A673 (cell line): ENCODE data around the gene LDB1. TPM values are rescaled to one million over a fixed set of nuclear protein-coding genes. Genes with fewer than 3 reads are reported as not detected.

Experiments
- BruUV-seq: library from RNA; stranded (reverse); fragments of 400-500 nt; replicated peaks from 2 replicates; lab custom pipeline; 2021; lab: Mats Ljungman, UMichigan
- CTCF ChIA-PET: fragments of 300-600 bp; sonication (Branson Sonifier 250); formaldehyde crosslinking; loops from one replicate; lab custom pipeline; 2022; ENCODE audit warnings: antibody characterized with exemption; lab: Charles Lee
- POLR2A ChIA-PET: fragments of 300-600 bp; sonication (Branson Sonifier 250); formaldehyde crosslinking; loops from one replicate; lab custom pipeline; 2022; ENCODE audit warnings: antibody characterized with exemption; ENCODE audit not compliant: low non-redundant PET; lab: Charles Lee
- DNase-seq: peaks from one replicate; pipeline ENCODE4 v3.0.0-alpha.2; 2015; ENCODE audit warnings: low spot score
- H3K27ac ChIP-seq: fragments of 200-600 bp; sonication (generic); 2 replicates; pipeline ENCODE4 v1.5.1; 2016; ENCODE audit warnings: mixed run types, low read depth, mild to moderate bottlenecking, mixed read lengths, antibody characterized with exemption, low read length; ENCODE audit not compliant: poor library complexity, severe bottlenecking
- H3K27me3 ChIP-seq: fragments of 200-600 bp; sonication (generic); replicated peaks from 2 replicates; pipeline ENCODE4 v1.6.1; 2017; ENCODE audit warnings: mixed run types, low read depth, mild to moderate bottlenecking, mixed read lengths, antibody characterized with exemption, low read length; ENCODE audit not compliant: insufficient read depth, poor library complexity
- H3K36me3 ChIP-seq: fragments of 200-600 bp; sonication (generic); 2 replicates; pipeline ENCODE4 v1.6.1; 2016; ENCODE audit warnings: mixed run types, mild to moderate bottlenecking, mixed read lengths, antibody characterized with exemption, low read length; ENCODE audit not compliant: insufficient read depth, poor library complexity, severe bottlenecking
- H3K4me1 ChIP-seq: fragments of 200-600 bp; sonication (generic); 2 replicates; pipeline ENCODE4 v1.6.1; 2017; ENCODE audit warnings: mixed run types, mild to moderate bottlenecking, mixed read lengths, antibody characterized with exemption, low read length; ENCODE audit not compliant: insufficient read depth, poor library complexity, severe bottlenecking
- H3K4me3 ChIP-seq: fragments of 200-600 bp; sonication (generic); 2 replicates; pipeline ENCODE4 v1.5.1; 2016; ENCODE audit warnings: low read depth, mixed run types, mild to moderate bottlenecking, mixed read lengths, low read length; ENCODE audit not compliant: poor library complexity, severe bottlenecking
- H3K9me3 ChIP-seq: fragments of 200-600 bp; sonication (generic); 2 replicates; pipeline ENCODE4 v1.6.1; 2016; ENCODE audit warnings: mixed run types, low read depth, mild to moderate bottlenecking, mixed read lengths, antibody characterized with exemption, low read length; ENCODE audit not compliant: poor library complexity, severe bottlenecking
- CTCF ChIP-seq: fragments of 300-800, 200-600 bp; sonication (generic); conservative IDR thresholded peaks from 2 replicates; pipeline ENCODE4 v1.5.1; 2017; ENCODE audit warnings: low read depth, mild to moderate bottlenecking, antibody characterized with exemption, low read length, moderate library complexity, mixed read lengths
- EZH2 ChIP-seq: fragments of 200-600 bp; sonication (generic); IDR thresholded peaks from 2 replicates; pipeline ENCODE4 v1.6.1; 2017; ENCODE audit warnings: borderline replicate concordance, low read depth, mild to moderate bottlenecking, mixed read lengths, antibody characterized with exemption, low read length; ENCODE audit not compliant: poor library complexity, severe bottlenecking
- intact Hi-C: fragments of 100-400 bp; cut with micrococcal nuclease; formaldehyde crosslinking; loops from one replicate; pipeline ENCODE4 v1.10.0; 2022; ENCODE audit not compliant: unreplicated experiment
- total RNA-seq: library from RNA; stranded (reverse); gene quantifications from 2 replicates; pipeline ENCODE4 v1.2.3, GENCODE V29; 2021

Gene LDB1
- total RNA-seq, 1 experiment from 2014 or later, result 78.5 TPM

- ChIA-PET POLR2A (no interaction called here), CTCF (interaction anchor here (0.6 to 3.3 kb wide), 5 partner anchors 51 to 232 kb away, joined by 3 to 23 read pairs (median 4); no protein-coding TSS in a partner anchor)
- H3K4me3 ChIP-seq, result no peak overlapping the region
- no peaks in the 10 kb centered on the region for H3K4me1 ChIP-seq
- peak; percentile 87 for DNase-seq
- H3K36me3 ChIP-seq, result no peaks in the 10 kb centered on the region
- no TSS peak for BruUV-seq
- H3K9me3 ChIP-seq, result no peaks in the 10 kb centered on the region
- intact Hi-C loops, result loop anchor here (1.0 to 10.0 kb wide), 4 partner anchors 184 to 908 kb away; no protein-coding TSS in a partner anchor
- H3K27me3 ChIP-seq, result no peaks in the 10 kb centered on the region
- no peak overlapping the region for H3K27ac ChIP-seq
- TF ChIP-seq EZH2 (no peak), CTCF (peak; percentile 97)
Measured at GRCh38 chr10:102072673-102073527, 47.3 kb downstream of the LDB1 start.

GRCh38 chr10:102069071-102069470, 51.1 kb downstream of the LDB1 start:
- no peaks in the 10 kb centered on the region for H3K27me3 ChIP-seq
- no peak overlapping the region for H3K4me3 ChIP-seq
- DNase-seq, result no peak
- ChIA-PET POLR2A (interaction anchor here (0.6 kb wide), 1 partner anchor 101 kb away, joined by 4 read pairs; no protein-coding TSS in a partner anchor), CTCF (no interaction called here)
- no peaks in the 10 kb centered on the region for H3K9me3 ChIP-seq
- no peak overlapping the region for H3K27ac ChIP-seq
- H3K36me3 ChIP-seq, result no peaks in the 10 kb centered on the region
- no TSS peak for BruUV-seq
- TF ChIP-seq EZH2 (no peak), CTCF (no peak)
- H3K4me1 ChIP-seq, result peaks cover 9% of the 10 kb centered on the region
- intact Hi-C loops, result no loop called here

GRCh38 chr10:102068216-102068615, 52.0 kb downstream of the LDB1 start:
- Histone ChIP-seq H3K9me3 (no peaks in the 10 kb centered on the region), H3K4me3 (no peak overlapping the region), H3K36me3 (no peaks in the 10 kb centered on the region), H3K27me3 (no peaks in the 10 kb centered on the region), H3K4me1 (peaks cover 9% of the 10 kb centered on the region), H3K27ac (no peak overlapping the region)
- TF ChIP-seq EZH2, result no peak
- no peak for TF ChIP-seq CTCF
- TSS peak; percentile 24 for BruUV-seq
- intact Hi-C loops, result no loop called here
- CTCF ChIA-PET, result interaction anchor here (0.8 kb wide), 1 partner anchor 464 kb away, joined by 3 read pairs; no protein-coding TSS in a partner anchor
- DNase-seq, result no peak
- POLR2A ChIA-PET, result interaction anchor here (0.6 kb wide), 1 partner anchor 47 kb away, joined by 10 read pairs; no protein-coding TSS in a partner anchor
